Thoracic aorta (tissue), 2 donors: ENCODE data around the gene TMEM42. TPM values are rescaled to one million over a fixed set of nuclear protein-coding genes. Genes with fewer than 3 reads are reported as not detected.

Experiments used
- ATAC-seq: fragments of 150-250 bp; one replicate; pipeline ENCODE4 v1.8.0; 2017; ENCODE audit warnings: low read depth; ENCODE audit not compliant: insufficient number of reproducible peaks, low FRiP score
- DNase-seq: peaks from one replicate; pipeline ENCODE4 v3.0.0-alpha.2; 2020; ENCODE audit warnings: low spot score
- H3K27ac ChIP-seq, 2 donors: fragments of 200-600 bp; sonication (generic); 1 replicate in 1 of 2; 2 replicates in 1 of 2; pipeline ENCODE4 v1.5.1; 2016; ENCODE audit warnings: mild to moderate bottlenecking in 2 of 2, moderate library complexity in 2 of 2
- H3K27me3 ChIP-seq: fragments of 200-600 bp; sonication (generic); replicated peaks from 2 replicates; pipeline ENCODE4 v1.6.0; 2016; ENCODE audit warnings: mild to moderate bottlenecking; ENCODE audit not compliant: insufficient read depth
- H3K36me3 ChIP-seq: fragments of 200-600 bp; sonication (generic); one replicate; pipeline ENCODE4 v1.5.1; 2016
- H3K4me1 ChIP-seq, 2 donors: fragments of 200-600 bp; sonication (generic); 1 replicate in 1 of 2; 2 replicates in 1 of 2; pipeline versions ENCODE4 v1.5.1 to v1.6.0; 2016; ENCODE audit warnings: low read depth in 2 of 2, mild to moderate bottlenecking in 1 of 2; ENCODE audit not compliant: control insufficient read depth in 1 of 2
- H3K4me3 ChIP-seq: fragments of 200-600 bp; sonication (generic); 2 replicates; pipeline ENCODE4 v1.5.1; 2016; ENCODE audit warnings: mild to moderate bottlenecking
- H3K9me3 ChIP-seq: fragments of 200-600 bp; sonication (generic); 2 replicates; pipeline ENCODE4 v1.5.1; 2016
- CTCF ChIP-seq: fragments of 200-600 bp; sonication (generic); IDR thresholded peaks from one replicate; pipeline ENCODE4 v1.5.1; 2019; ENCODE audit warnings: antibody characterized with exemption
- total RNA-seq, 2 donors: library from RNA; depleted of rRNA; stranded (reverse); fragments of >200 nt; gene quantifications; one replicate each; pipeline versions ENCODE4 v1.1.0 to v1.2.3, GENCODE V29; 2016

TMEM42 gene
- total RNA-seq, 2 donors from 2014 or later, result 3.0 to 22.7 TPM

DNA sequence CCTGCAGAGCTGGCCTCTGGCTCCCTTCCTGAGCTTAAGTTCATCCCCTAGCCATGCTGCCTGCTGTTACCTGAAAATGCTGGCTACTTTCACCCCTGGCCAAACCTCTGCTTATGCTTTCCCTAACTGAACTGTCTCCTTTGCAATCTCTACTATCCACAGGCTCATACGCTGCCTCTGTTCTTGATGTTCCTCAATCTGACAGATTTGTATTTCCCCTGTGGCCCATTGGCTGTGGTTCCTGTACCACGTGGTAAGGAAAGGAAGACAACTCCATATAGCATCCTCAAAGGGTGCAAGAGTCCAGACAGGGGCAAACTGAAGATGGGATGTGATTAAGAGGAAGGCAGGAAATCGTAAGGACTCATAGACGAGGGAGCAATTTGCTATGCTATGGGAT lies 45.9 kb downstream of the TMEM42 start:
- Histone ChIP-seq H3K4me1 (no peaks in the 10 kb centered on the region), H3K9me3 (no peaks in the 10 kb centered on the region), H3K27ac (no peak overlapping the region), H3K4me3 (no peak overlapping the region), H3K27me3 (no peaks in the 10 kb centered on the region), H3K36me3 (no peaks in the 10 kb centered on the region)
- no peak for TF ChIP-seq CTCF
- ATAC-seq, result no peak
- DNase-seq, result no peak

GRCh38 chr3:44909063-44909462 lies 47.4 kb downstream of the TMEM42 start:
- H3K4me1 ChIP-seq, result no peaks in the 10 kb centered on the region
- no peak overlapping the region for H3K27ac ChIP-seq
- H3K36me3 ChIP-seq, result no peaks in the 10 kb centered on the region
- H3K9me3 ChIP-seq, result no peaks in the 10 kb centered on the region
- DNase-seq (no peak), ATAC-seq (no peak)
- H3K4me3 ChIP-seq, result no peak overlapping the region
- no peaks in the 10 kb centered on the region for H3K27me3 ChIP-seq
- TF ChIP-seq CTCF, result no peak

DNA sequence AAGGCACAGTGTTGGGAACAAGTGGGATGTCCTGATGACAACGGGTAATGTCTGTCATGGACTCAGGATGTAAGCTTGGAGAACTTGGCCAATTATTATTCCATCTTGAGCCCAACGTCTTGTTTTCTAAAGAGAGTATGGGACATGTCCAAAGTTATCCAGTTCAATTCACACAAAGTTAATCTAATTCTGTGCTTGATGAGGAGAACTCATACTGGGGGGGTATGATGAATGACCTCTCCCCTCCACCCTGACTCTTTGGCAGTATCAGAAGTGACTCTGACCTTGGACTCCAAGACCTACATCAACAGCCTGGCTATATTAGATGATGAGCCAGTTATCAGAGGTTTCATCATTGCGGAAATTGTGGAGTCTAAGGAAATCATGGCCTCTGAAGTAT lies 49.0 kb downstream of the TMEM42 start:
- Histone ChIP-seq H3K4me1 (no peaks in the 10 kb centered on the region), H3K27ac (no peak overlapping the region), H3K9me3 (no peaks in the 10 kb centered on the region), H3K27me3 (no peaks in the 10 kb centered on the region), H3K36me3 (no peaks in the 10 kb centered on the region), H3K4me3 (no peak overlapping the region)
- DNase-seq (no peak), ATAC-seq (no peak)
- no peak for TF ChIP-seq CTCF

- H3K36me3 ChIP-seq, result no peaks in the 10 kb centered on the region
- no peaks in the 10 kb centered on the region for H3K9me3 ChIP-seq
- no peak overlapping the region for H3K4me3 ChIP-seq
- no peaks in the 10 kb centered on the region for H3K27me3 ChIP-seq
- DNase-seq (no peak), ATAC-seq (peak; percentile 29)
- TF ChIP-seq CTCF, result peak; percentile 75
- no peak overlapping the region for H3K27ac ChIP-seq
- no peaks in the 10 kb centered on the region for H3K4me1 ChIP-seq
Observed at GRCh38 chr3:44913868-44914468, 52.3 kb downstream of the TMEM42 start.

DNA sequence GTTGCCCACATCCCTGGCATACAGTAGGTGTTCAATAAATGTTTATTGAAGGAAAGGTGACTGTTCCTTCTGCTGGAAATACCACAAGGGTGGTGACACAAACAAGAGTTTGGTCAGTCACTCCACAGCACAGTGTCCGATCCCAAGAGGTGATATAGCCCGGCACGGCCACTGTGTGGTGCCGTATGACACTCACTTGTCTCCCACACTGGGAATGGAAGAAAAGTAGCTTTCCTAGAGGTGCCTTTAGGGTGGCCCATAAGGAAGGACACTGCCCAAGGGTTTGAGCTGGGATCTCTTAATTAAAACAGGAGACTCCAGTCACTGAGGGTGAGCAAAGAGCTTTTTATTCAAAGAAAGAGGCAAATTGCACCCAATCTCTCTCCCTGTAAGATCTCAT lies 53.2 kb downstream of the TMEM42 start:
- no peaks in the 10 kb centered on the region for H3K4me1 ChIP-seq
- H3K4me3 ChIP-seq, result no peak overlapping the region
- no peaks in the 10 kb centered on the region for H3K9me3 ChIP-seq
- ATAC-seq, result no peak
- TF ChIP-seq CTCF, result no peak
- no peaks in the 10 kb centered on the region for H3K27me3 ChIP-seq
- no peak for DNase-seq
- no peak overlapping the region for H3K27ac ChIP-seq
- H3K36me3 ChIP-seq, result no peaks in the 10 kb centered on the region

Other genes with a start within 250 kb of the TMEM42 start
- gene ZNF197, start 236.9 kb upstream of the TMEM42 start, total RNA-seq, result 10 to 100 TPM in 1 of 2 donors, 1 to 10 TPM in 1; 9.6 to 20.0 TPM
- gene ZNF35, start 213.2 kb upstream of the TMEM42 start, total RNA-seq, result 10 to 100 TPM in 1 of 2 donors, 1 to 10 TPM in 1; 6.6 to 28.1 TPM
- 1 to 10 TPM; 3.7 to 4.5 TPM for gene ZNF502, start 149.3 kb upstream of the TMEM42 start, total RNA-seq
- gene ZNF501, start 132.3 kb upstream of the TMEM42 start, total RNA-seq, result 1 to 10 TPM; 3.0 to 3.6 TPM
- gene KIAA1143, start 100.3 kb upstream of the TMEM42 start, total RNA-seq, result 10 to 100 TPM; 16.9 to 28.9 TPM
- gene KIF15, start 100.1 kb upstream of the TMEM42 start, total RNA-seq, result 1 to 10 TPM in 1 of 2 donors, under 1 TPM in 1; 0.42 to 2.4 TPM
- not detected for gene TGM4, start 12.7 kb downstream of the TMEM42 start, total RNA-seq
- 10 to 100 TPM; 70.8 to 72.3 TPM for gene ZDHHC3, start 114.3 kb downstream of the TMEM42 start, total RNA-seq
- gene EXOSC7, start 114.3 kb downstream of the TMEM42 start, total RNA-seq, result 10 to 100 TPM; 43.3 to 45.9 TPM
- 100 to 1,000 TPM in 1 of 2 donors, 10 to 100 TPM in 1; 96.6 to 202 TPM for gene CLEC3B, start 164.4 kb downstream of the TMEM42 start, total RNA-seq